AG08396 (cell line): Measurements from ENCODE around the gene RBMY1E.
"Not testable (repeated sequence)": the region's sequence is repeated elsewhere in the genome, so short reads cannot be mapped to it uniquely, and the experiment has no call there.

ENCODE experiments used
- DNase-seq: peaks from one replicate; pipeline ENCODE4 v3.0.0; 2012; ENCODE audit warnings: low spot score, mixed read lengths

RBMY1E gene

DNA sequence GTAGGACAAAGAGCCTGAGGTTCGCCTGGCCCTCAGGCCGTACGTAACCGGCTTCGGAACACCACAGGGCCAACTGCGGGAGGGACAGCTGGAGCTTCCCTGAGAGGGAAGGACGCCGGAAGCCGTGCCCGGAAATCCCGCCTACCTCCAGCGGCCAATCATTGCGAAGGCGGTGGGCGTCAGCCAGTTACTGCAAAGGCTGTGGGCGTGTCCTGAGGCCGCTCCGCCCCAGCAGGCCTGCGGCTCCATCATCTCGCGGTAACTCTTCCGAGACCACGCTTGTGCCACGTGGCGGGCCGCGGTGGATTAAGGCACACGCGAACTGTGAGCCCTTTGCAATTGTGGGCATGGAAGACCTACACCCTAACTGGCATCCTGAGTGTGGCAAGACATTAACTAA, at the start of gene RBMY1E:
TSS of gene RBMY1E (minus strand) at position 101 of the 400 bp plus-strand sequence. CDS start 1,978 bp downstream, outside the sequence.
- DNase-seq: not testable (repeated sequence)

DNA sequence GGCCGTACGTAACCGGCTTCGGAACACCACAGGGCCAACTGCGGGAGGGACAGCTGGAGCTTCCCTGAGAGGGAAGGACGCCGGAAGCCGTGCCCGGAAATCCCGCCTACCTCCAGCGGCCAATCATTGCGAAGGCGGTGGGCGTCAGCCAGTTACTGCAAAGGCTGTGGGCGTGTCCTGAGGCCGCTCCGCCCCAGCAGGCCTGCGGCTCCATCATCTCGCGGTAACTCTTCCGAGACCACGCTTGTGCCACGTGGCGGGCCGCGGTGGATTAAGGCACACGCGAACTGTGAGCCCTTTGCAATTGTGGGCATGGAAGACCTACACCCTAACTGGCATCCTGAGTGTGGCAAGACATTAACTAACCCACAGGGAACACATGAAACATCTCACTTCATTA, 23.4 kb downstream of the RBMY1E start, which contains the start of gene RBMY1D:
TSS of gene RBMY1D (minus strand) at position 101 of the 400 bp plus-strand sequence. CDS start 2,013 bp downstream, outside the sequence.
- DNase-seq: not testable (repeated sequence)

DNA sequence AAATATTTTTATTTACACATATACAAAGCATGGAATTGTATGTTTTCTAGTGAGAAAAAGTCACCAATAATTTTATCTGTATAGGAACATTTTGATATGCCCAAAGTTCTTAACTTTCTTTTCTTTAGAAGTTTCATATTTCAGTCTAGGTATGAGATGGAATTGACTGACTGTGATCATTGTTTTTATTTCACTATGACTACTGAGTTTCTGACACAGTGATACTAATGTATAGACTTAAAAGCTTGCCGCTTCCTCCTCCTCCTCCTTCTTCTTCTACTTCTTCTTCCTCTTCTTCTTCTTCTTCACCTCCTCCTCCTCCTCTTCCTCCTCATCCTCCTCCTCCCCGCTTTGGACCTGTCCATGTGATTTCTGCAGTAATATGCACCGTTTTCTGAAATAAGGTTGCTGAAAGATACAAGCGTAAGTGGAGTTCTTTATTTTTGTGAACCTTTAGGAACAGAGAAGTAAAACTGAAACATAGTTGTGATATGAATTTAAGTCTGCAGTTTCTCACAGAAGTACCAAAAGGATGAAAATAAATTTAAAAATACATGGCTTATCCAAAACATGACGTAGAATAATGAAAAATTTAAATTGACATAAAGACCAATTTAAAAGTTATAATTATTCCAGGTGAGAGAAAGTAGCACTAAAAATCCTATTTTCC, 48.3 kb downstream of the RBMY1E start:
- not testable (repeated sequence) for DNase-seq
